GM23248 (cell line): Measurements from ENCODE around the gene ABHD12. TPM values are rescaled to one million over a fixed set of nuclear protein-coding genes. Genes with fewer than 3 reads are reported as not detected.

Experiments
- DNase-seq: peaks from one replicate; pipeline ENCODE4 v3.0.0-alpha.2; 2015
- H2AFZ ChIP-seq: fragments of 200-600 bp; sonication (generic); 2 replicates; pipeline ENCODE4 v1.6.1; 2016; ENCODE audit warnings: antibody characterized with exemption
- H3F3A ChIP-seq: fragments of 200-600 bp; sonication (generic); 2 replicates; pipeline ENCODE4 v1.6.1; 2016; ENCODE audit warnings: mild to moderate bottlenecking, antibody characterized with exemption, mixed run types; ENCODE audit not compliant: insufficient read depth
- H3K27ac ChIP-seq: fragments of 200-600 bp; sonication (generic); 2 replicates; pipeline ENCODE4 v1.5.1; 2016; ENCODE audit warnings: mild to moderate bottlenecking
- H3K27me3 ChIP-seq: fragments of 200-600 bp; sonication (generic); replicated peaks from 2 replicates; pipeline ENCODE4 v1.6.1; 2016; ENCODE audit warnings: mild to moderate bottlenecking; ENCODE audit not compliant: insufficient read depth
- H3K36me3 ChIP-seq: fragments of 200-600 bp; sonication (generic); 2 replicates; pipeline ENCODE4 v1.6.1; 2016; ENCODE audit warnings: low read depth, mild to moderate bottlenecking
- H3K4me1 ChIP-seq: fragments of 200-600 bp; sonication (generic); 2 replicates; pipeline ENCODE4 v1.6.1; 2016; ENCODE audit warnings: mild to moderate bottlenecking; ENCODE audit not compliant: insufficient read depth
- H3K4me2 ChIP-seq: fragments of 200-600 bp; sonication (generic); one replicate; pipeline ENCODE4 v1.6.1; 2016; ENCODE audit warnings: mild to moderate bottlenecking; ENCODE audit not compliant: unreplicated experiment
- H3K4me3 ChIP-seq: fragments of 200-600 bp; sonication (generic); 2 replicates; pipeline ENCODE4 v1.5.1; 2016; ENCODE audit warnings: mild to moderate bottlenecking
- H3K79me2 ChIP-seq: fragments of 200-600 bp; sonication (generic); 2 replicates; pipeline ENCODE4 v1.6.1; 2016; ENCODE audit warnings: mild to moderate bottlenecking; ENCODE audit not compliant: insufficient read depth
- H3K9ac ChIP-seq: fragments of 200-600 bp; sonication (generic); 2 replicates; pipeline ENCODE4 v1.6.1; 2016; ENCODE audit warnings: mild to moderate bottlenecking
- H3K9me2 ChIP-seq: fragments of 200-600 bp; sonication (generic); 2 replicates; pipeline ENCODE4 v1.6.1; 2016; ENCODE audit warnings: mixed run types, mild to moderate bottlenecking, moderate library complexity; ENCODE audit not compliant: insufficient read depth
- H3K9me3 ChIP-seq: fragments of 200-600 bp; sonication (generic); one replicate; pipeline ENCODE4 v1.6.1; 2017; ENCODE audit warnings: low read depth
- H4K20me1 ChIP-seq: fragments of 200-600 bp; sonication (generic); 2 replicates; pipeline ENCODE4 v1.6.0; 2016; ENCODE audit not compliant: insufficient read depth
- EZH2 ChIP-seq: fragments of 200-600 bp; sonication (generic); IDR thresholded peaks from 2 replicates; pipeline ENCODE4 v1.6.1; 2018; ENCODE audit warnings: antibody characterized with exemption, mild to moderate bottlenecking; ENCODE audit not compliant: insufficient read depth, poor library complexity, severe bottlenecking
- EZH2phosphoT487 ChIP-seq: fragments of 200-600 bp; sonication (generic); IDR thresholded peaks from 2 replicates; pipeline ENCODE4 v1.6.1; 2018; ENCODE audit warnings: antibody characterized with exemption, moderate library complexity, mild to moderate bottlenecking, low read depth; ENCODE audit not compliant: insufficient read depth
- WGBS, 2 experiments: methylation state at CpG; one replicate each; pipeline ENCODE4 v1.1.6; 2015 to 2017; ENCODE audit warnings: low lambda C conversion rate in 2 of 2, low coverage in 1 of 2; ENCODE audit errors: missing lambda C conversion rate in 2 of 2; 5-methylcytosine and 5-hydroxymethylcytosine counted together
- in situ Hi-C: fragments of 300-500 bp; cut with MboI; formaldehyde crosslinking; loops from 2 replicates; pipeline ENCODE4 v1.15.0; 2020
- polyA plus RNA-seq: library from polyadenylated mRNA; unstranded; fragments of >200 nt; fragmentation: Nextera tagmentation; extraction: Ambion mirVana; gene quantifications from 2 replicates; pipeline ENCODE4 v1.2.1, GENCODE V29; 2016
- total RNA-seq: library from RNA; depleted of rRNA; stranded (reverse); fragments of >200 nt; shearing (Covaris generic); gene quantifications from 2 replicates; pipeline ENCODE4 v1.2.3, GENCODE V29; 2014

ABHD12 gene
- total and polyA plus RNA-seq, 2 experiments from 2014 or later, result 50.6 to 82.1 TPM

GRCh38 chr20:25376236-25376635 lies 14.4 kb downstream of the ABHD12 start:
- Histone ChIP-seq H2AFZ (no peak overlapping the region), H3K27me3 (no peaks in the 10 kb centered on the region), H4K20me1 (no peaks in the 10 kb centered on the region), H3K4me1 (peaks cover 6% of the 10 kb centered on the region), H3K4me3 (no peak overlapping the region), H3K9me3 (peaks cover 7% of the 10 kb centered on the region), H3K27ac (no peak overlapping the region), H3K36me3 (no peaks in the 10 kb centered on the region; the same call in 1 of the 2 replicates), H3K9ac (no peak overlapping the region), H3K4me2 (no peak overlapping the region), H3K79me2 (peaks cover 79% of the 10 kb centered on the region), H3F3A (peaks cover 29% of the 10 kb centered on the region), H3K9me2 (no peaks in the 10 kb centered on the region)
- 85 to 90% methylated on average over 4 of the region's 4 CpGs for WGBS, 2 experiments
- DNase-seq, result no peak
- TF ChIP-seq EZH2phosphoT487 (no peak), EZH2 (no peak)
- in situ Hi-C loops, result no loop called here

GRCh38 chr20:25374842-25375241 lies 15.8 kb downstream of the ABHD12 start:
- TF ChIP-seq EZH2, result no peak
- TF ChIP-seq EZH2phosphoT487, result no peak
- no peak overlapping the region for H3K27ac ChIP-seq
- WGBS, 2 experiments, result 80 to 89% methylated on average over 2 of the region's 2 CpGs
- H3K36me3 ChIP-seq, result no peaks in the 10 kb centered on the region; the same call in 1 of the 2 replicates
- H3K4me1 ChIP-seq, result peaks cover 6% of the 10 kb centered on the region
- H2AFZ ChIP-seq, result no peak overlapping the region
- H3K4me3 ChIP-seq, result no peak overlapping the region
- in situ Hi-C loops, result loop anchor here (25.0 kb wide), 1 partner anchor 787 kb away; no protein-coding TSS in a partner anchor
- peaks cover 7% of the 10 kb centered on the region for H3K9me3 ChIP-seq
- H3K9ac ChIP-seq, result no peak overlapping the region
- H4K20me1 ChIP-seq, result no peaks in the 10 kb centered on the region
- H3K27me3 ChIP-seq, result no peaks in the 10 kb centered on the region
- no peak overlapping the region for H3K4me2 ChIP-seq
- peaks cover 29% of the 10 kb centered on the region for H3F3A ChIP-seq
- H3K9me2 ChIP-seq, result no peaks in the 10 kb centered on the region
- DNase-seq, result no peak
- H3K79me2 ChIP-seq, result peaks cover 79% of the 10 kb centered on the region

- Histone ChIP-seq H3K4me2 (peak overlapping the region; percentile 7), H3K9me3 (peaks cover 7% of the 10 kb centered on the region), H3F3A (peaks cover 29% of the 10 kb centered on the region), H3K4me1 (peaks cover 6% of the 10 kb centered on the region), H3K4me3 (no peak overlapping the region), H3K36me3 (no peaks in the 10 kb centered on the region), H3K27me3 (no peaks in the 10 kb centered on the region), H3K27ac (peak overlapping the region; percentile 62), H3K9me2 (no peaks in the 10 kb centered on the region), H4K20me1 (no peaks in the 10 kb centered on the region), H2AFZ (no peak overlapping the region), H3K9ac (no peak overlapping the region), H3K79me2 (peaks cover 79% of the 10 kb centered on the region)
- in situ Hi-C loops, result loop anchor here (25.0 kb wide), 1 partner anchor 790 kb away; no protein-coding TSS in a partner anchor
- peak; percentile 91 for DNase-seq
- TF ChIP-seq EZH2phosphoT487, result 0 out of 2 replicates have a peak, but pooled peaks have one; percentile 58
- no peak for TF ChIP-seq EZH2
- WGBS, 2 experiments, result 76 to 77% methylated on average over 10 of the region's 10 CpGs
These were observed 17.9 kb downstream of the ABHD12 start for GRCh38 chr20:25372584-25373336.

- in situ Hi-C loops, result loop anchor here (10.0 to 25.0 kb wide), 2 partner anchors 55 to 792 kb away; no protein-coding TSS in a partner anchor
- DNase-seq, result no peak
- H3K9me3 ChIP-seq, result peaks cover 7% of the 10 kb centered on the region
- no peaks in the 10 kb centered on the region for H3K27me3 ChIP-seq
- H2AFZ ChIP-seq, result no peak overlapping the region
- H3K4me1 ChIP-seq, result peaks cover 6% of the 10 kb centered on the region
- H4K20me1 ChIP-seq, result no peaks in the 10 kb centered on the region
- no peaks in the 10 kb centered on the region for H3K36me3 ChIP-seq
- WGBS, 2 experiments, result 96 to 100% methylated on average over 2 of the region's 2 CpGs
- H3K27ac ChIP-seq, result no peak overlapping the region
- no peaks in the 10 kb centered on the region for H3K9me2 ChIP-seq
- H3F3A ChIP-seq, result peaks cover 29% of the 10 kb centered on the region
- no peak overlapping the region for H3K4me2 ChIP-seq
- H3K9ac ChIP-seq, result no peak overlapping the region
- no peak overlapping the region for H3K4me3 ChIP-seq
- H3K79me2 ChIP-seq, result peaks cover 79% of the 10 kb centered on the region
- TF ChIP-seq EZH2, result no peak
- no peak for TF ChIP-seq EZH2phosphoT487
These were observed 20.7 kb downstream of the ABHD12 start for GRCh38 chr20:25369971-25370370.
